Activated CD8-positive, alpha-beta T cell treated with anti-CD3 and anti-CD28 coated beads, Interleukin-2, amount 10 ng/mL, durations not matched to agents 7 days and 5 days (primary cell): Measurements from ENCODE around the gene CDHR2. TPM values are rescaled to one million over a fixed set of nuclear protein-coding genes. Genes with fewer than 3 reads are reported as not detected.
A peak's percentile ranks its signal among the peaks of the same experiment; 100 is the strongest.
"Not testable (repeated sequence)": the region's sequence is repeated elsewhere in the genome, so short reads cannot be mapped to it uniquely, and the experiment has no call there.

Source experiments
- ATAC-seq: fragments of 150-1000 bp; cut with Tn5 transposase; one replicate; pipeline ENCODE4 v1.10.0; 2021; ENCODE audit warnings: moderate library complexity
- CTCF ChIA-PET: fragments of 350-600 bp; sonication (Branson Sonifier 250); formaldehyde crosslinking; loops from one replicate; lab custom pipeline; 2021; ENCODE audit warnings: antibody characterized with exemption; lab: Charles Lee
- POLR2A ChIA-PET: fragments of 350-600 bp; sonication (Branson Sonifier 250); formaldehyde crosslinking; loops from one replicate; lab custom pipeline; 2021; ENCODE audit warnings: antibody characterized with exemption; lab: Charles Lee
- DNase-seq: peaks from one replicate; pipeline ENCODE4 v3.0.0-alpha.2; 2020
- H3K27ac Mint-ChIP-seq: one replicate; pipeline ENCODE4 v1.8.0; 2021; ENCODE audit warnings: mild to moderate bottlenecking, mixed read lengths
- H3K27me3 Mint-ChIP-seq: one replicate; pipeline ENCODE4 v1.8.0; 2021; ENCODE audit warnings: low read depth, mixed read lengths
- H3K36me3 Mint-ChIP-seq: one replicate; pipeline ENCODE4 v1.8.0; 2021; ENCODE audit warnings: low read depth, mixed read lengths
- H3K4me1 Mint-ChIP-seq: one replicate; pipeline ENCODE4 v1.8.0; 2021; ENCODE audit warnings: low read depth, mixed read lengths
- H3K4me3 Mint-ChIP-seq: one replicate; pipeline ENCODE4 v1.8.0; 2021; ENCODE audit warnings: mild to moderate bottlenecking, mixed read lengths
- H3K9me3 Mint-ChIP-seq: one replicate; pipeline ENCODE4 v1.8.0; 2022; ENCODE audit warnings: mixed read lengths; ENCODE audit not compliant: insufficient read depth
- total RNA-seq, 2 experiments: library from RNA; stranded (reverse); gene quantifications; one replicate each; pipeline ENCODE4 v1.2.3, GENCODE V29; 2021

CDHR2 gene
- total RNA-seq, 2 experiments from 2014 or later: 2.1 to 2.2 TPM

GRCh38 chr5:176542135-176542595 is 7.0 kb upstream of the CDHR2 start:
- H3K9me3 Mint-ChIP-seq: no peaks in the 10 kb centered on the region
- peak overlapping the region; percentile 92 for H3K27ac Mint-ChIP-seq
- ChIA-PET POLR2A (interaction anchor here (1.0 to 3.2 kb wide), 5 partner anchors 8 to 822 kb away, joined by 3 to 35 read pairs (median 14); partner anchors contain the start of gene CLTB), CTCF (interaction anchor here (0.6 to 4.7 kb wide), 10 partner anchors 9 to 126 kb away, joined by 3 to 39 read pairs (median 7); partner anchors contain the start of genes CLTB and FAF2)
- peak overlapping the region; percentile 86 for H3K4me3 Mint-ChIP-seq
- DNase-seq (peak; percentile 80), ATAC-seq (peak; percentile 9)
- peaks cover 24% of the 10 kb centered on the region for H3K36me3 Mint-ChIP-seq
- no peaks in the 10 kb centered on the region for H3K27me3 Mint-ChIP-seq
- peaks cover 68% of the 10 kb centered on the region for H3K4me1 Mint-ChIP-seq

- H3K4me3 Mint-ChIP-seq: peak overlapping the region; percentile 94
- H3K27me3 Mint-ChIP-seq: no peaks in the 10 kb centered on the region
- peaks cover 74% of the 10 kb centered on the region for H3K4me1 Mint-ChIP-seq
- H3K27ac Mint-ChIP-seq: peak overlapping the region; percentile 92
- no peaks in the 10 kb centered on the region for H3K9me3 Mint-ChIP-seq
- peak; percentile 43 for ATAC-seq
- ChIA-PET POLR2A (interaction anchor here (0.6 to 3.2 kb wide), 10 partner anchors 8 to 821 kb away, joined by 3 to 35 read pairs (median 8); partner anchors contain the start of genes CLTB and FAF2), CTCF (interaction anchor here (0.6 to 4.7 kb wide), 15 partner anchors 10 to 154 kb away, joined by 3 to 39 read pairs (median 4); partner anchors contain the start of genes FAF2, HIGD2A and NOP16)
- H3K36me3 Mint-ChIP-seq: peaks cover 23% of the 10 kb centered on the region
- peak; percentile 42 for DNase-seq
These were observed 6.3 kb upstream of the CDHR2 start for GRCh38 chr5:176542596-176543427.

- peaks cover 23% of the 10 kb centered on the region for H3K36me3 Mint-ChIP-seq
- DNase-seq: peak; percentile 82
- ChIA-PET POLR2A (interaction anchor here (0.8 to 3.2 kb wide), 9 partner anchors 9 to 821 kb away, joined by 3 to 35 read pairs (median 12); partner anchors contain the start of genes CLTB and FAF2), CTCF (interaction anchor here (0.7 to 4.7 kb wide), 16 partner anchors 10 to 155 kb away, joined by 3 to 39 read pairs (median 4); partner anchors contain the start of genes FAF2, HIGD2A and NOP16)
- H3K4me1 Mint-ChIP-seq: peaks cover 66% of the 10 kb centered on the region
- H3K9me3 Mint-ChIP-seq: no peaks in the 10 kb centered on the region
- H3K4me3 Mint-ChIP-seq: peak overlapping the region; percentile 94
- peak; percentile 77 for ATAC-seq
- no peaks in the 10 kb centered on the region for H3K27me3 Mint-ChIP-seq
- peak overlapping the region; percentile 92 for H3K27ac Mint-ChIP-seq
These were observed 5.5 kb upstream of the CDHR2 start for GRCh38 chr5:176543428-176544182.

GRCh38 chr5:176545388-176545736 is 3.8 kb upstream of the CDHR2 start:
- DNase-seq (no peak), ATAC-seq (no peak)
- Mint-ChIP-seq H3K4me1 (peaks cover 50% of the 10 kb centered on the region), H3K36me3 (peaks cover 23% of the 10 kb centered on the region), H3K4me3 (no peak overlapping the region), H3K27ac (no peak overlapping the region), H3K27me3 (no peaks in the 10 kb centered on the region), H3K9me3 (no peaks in the 10 kb centered on the region)
- ChIA-PET POLR2A (no interaction called here), CTCF (no interaction called here)

- no peak for DNase-seq
- peaks cover 49% of the 10 kb centered on the region for H3K4me1 Mint-ChIP-seq
- no peaks in the 10 kb centered on the region for H3K9me3 Mint-ChIP-seq
- no peak overlapping the region for H3K27ac Mint-ChIP-seq
- no peak for ATAC-seq
- peaks cover 23% of the 10 kb centered on the region for H3K36me3 Mint-ChIP-seq
- POLR2A ChIA-PET: interaction anchor here (1.6 kb wide), 1 partner anchor 9 kb away, joined by 10 read pairs; the partner anchor contains the start of gene RNF44
- H3K27me3 Mint-ChIP-seq: no peaks in the 10 kb centered on the region
- H3K4me3 Mint-ChIP-seq: no peak overlapping the region
- CTCF ChIA-PET: no interaction called here
These were observed 3.2 kb upstream of the CDHR2 start for GRCh38 chr5:176545737-176546509.

GRCh38 chr5:176547802-176548201 is 1.3 kb upstream of the CDHR2 start:
- H3K9me3 Mint-ChIP-seq: no peaks in the 10 kb centered on the region
- H3K4me1 Mint-ChIP-seq: peaks cover 34% of the 10 kb centered on the region
- POLR2A ChIA-PET: interaction anchor here (1.6 kb wide), 1 partner anchor 11 kb away, joined by 10 read pairs; the partner anchor contains the start of gene RNF44
- H3K27ac Mint-ChIP-seq: no peak overlapping the region
- no peak overlapping the region for H3K4me3 Mint-ChIP-seq
- H3K36me3 Mint-ChIP-seq: peaks cover 18% of the 10 kb centered on the region
- no peaks in the 10 kb centered on the region for H3K27me3 Mint-ChIP-seq
- no peak for ATAC-seq
- no peak for DNase-seq
- CTCF ChIA-PET: no interaction called here

GRCh38 chr5:176549871-176550270 is 729 bp downstream of the CDHR2 start:
- ChIA-PET CTCF (interaction anchor here (1.5 kb wide), 1 partner anchor 133 kb away, joined by 4 read pairs; no protein-coding TSS in a partner anchor), POLR2A (interaction anchor here (1.0 to 1.3 kb wide), 2 partner anchors 14 to 133 kb away, joined by 4 to 5 read pairs; partner anchors contain the start of gene CLTB)
- no peak for DNase-seq
- H3K4me1 Mint-ChIP-seq: peaks cover 39% of the 10 kb centered on the region
- H3K27me3 Mint-ChIP-seq: no peaks in the 10 kb centered on the region
- no peak overlapping the region for H3K4me3 Mint-ChIP-seq
- H3K27ac Mint-ChIP-seq: no peak overlapping the region
- peaks cover 11% of the 10 kb centered on the region for H3K36me3 Mint-ChIP-seq
- ATAC-seq: no peak
- H3K9me3 Mint-ChIP-seq: no peaks in the 10 kb centered on the region

GRCh38 chr5:176550275-176550831 is 1.2 kb downstream of the CDHR2 start:
- ATAC-seq (no peak), DNase-seq (no peak)
- Mint-ChIP-seq H3K4me3 (no peak overlapping the region), H3K9me3 (no peaks in the 10 kb centered on the region), H3K4me1 (peaks cover 39% of the 10 kb centered on the region), H3K27me3 (no peaks in the 10 kb centered on the region), H3K27ac (no peak overlapping the region), H3K36me3 (peaks cover 8% of the 10 kb centered on the region)
- CTCF ChIA-PET: interaction anchor here (1.5 kb wide), 1 partner anchor 133 kb away, joined by 4 read pairs; no protein-coding TSS in a partner anchor
- POLR2A ChIA-PET: interaction anchor here (0.6 to 1.5 kb wide), 4 partner anchors 8 to 134 kb away, joined by 3 to 4 read pairs (median 3); partner anchors contain the start of gene CLTB

- ChIA-PET POLR2A (interaction anchor here (0.6 to 1.5 kb wide), 4 partner anchors 8 to 134 kb away, joined by 3 to 4 read pairs (median 3); partner anchors contain the start of gene CLTB), CTCF (interaction anchor here (1.5 kb wide), 1 partner anchor 134 kb away, joined by 4 read pairs; no protein-coding TSS in a partner anchor)
- not testable (repeated sequence) for DNase-seq, ATAC-seq, H3K4me3 Mint-ChIP-seq, H3K36me3 Mint-ChIP-seq, H3K9me3 Mint-ChIP-seq, H3K27me3 Mint-ChIP-seq, H3K27ac Mint-ChIP-seq
- peaks cover 39% of the 10 kb centered on the region for H3K4me1 Mint-ChIP-seq
These were observed 1.8 kb downstream of the CDHR2 start for GRCh38 chr5:176550937-176551336.

GRCh38 chr5:176552332-176552869 is 3.3 kb downstream of the CDHR2 start:
- ChIA-PET POLR2A (interaction anchor here (1.6 kb wide), 1 partner anchor 15 kb away, joined by 4 read pairs; the partner anchor contains the start of gene RNF44), CTCF (no interaction called here)
- no peak overlapping the region for H3K27ac Mint-ChIP-seq
- DNase-seq: no peak
- H3K9me3 Mint-ChIP-seq: no peaks in the 10 kb centered on the region
- no peaks in the 10 kb centered on the region for H3K36me3 Mint-ChIP-seq
- no peaks in the 10 kb centered on the region for H3K27me3 Mint-ChIP-seq
- H3K4me3 Mint-ChIP-seq: no peak overlapping the region
- ATAC-seq: no peak
- H3K4me1 Mint-ChIP-seq: peaks cover 42% of the 10 kb centered on the region
